ENCODE data around the gene LUC7L2.
"Not testable (repeated sequence)": the region's sequence is repeated elsewhere in the genome, so short reads cannot be mapped to it uniquely, and the experiment has no call there.

Gene LUC7L2

DNA sequence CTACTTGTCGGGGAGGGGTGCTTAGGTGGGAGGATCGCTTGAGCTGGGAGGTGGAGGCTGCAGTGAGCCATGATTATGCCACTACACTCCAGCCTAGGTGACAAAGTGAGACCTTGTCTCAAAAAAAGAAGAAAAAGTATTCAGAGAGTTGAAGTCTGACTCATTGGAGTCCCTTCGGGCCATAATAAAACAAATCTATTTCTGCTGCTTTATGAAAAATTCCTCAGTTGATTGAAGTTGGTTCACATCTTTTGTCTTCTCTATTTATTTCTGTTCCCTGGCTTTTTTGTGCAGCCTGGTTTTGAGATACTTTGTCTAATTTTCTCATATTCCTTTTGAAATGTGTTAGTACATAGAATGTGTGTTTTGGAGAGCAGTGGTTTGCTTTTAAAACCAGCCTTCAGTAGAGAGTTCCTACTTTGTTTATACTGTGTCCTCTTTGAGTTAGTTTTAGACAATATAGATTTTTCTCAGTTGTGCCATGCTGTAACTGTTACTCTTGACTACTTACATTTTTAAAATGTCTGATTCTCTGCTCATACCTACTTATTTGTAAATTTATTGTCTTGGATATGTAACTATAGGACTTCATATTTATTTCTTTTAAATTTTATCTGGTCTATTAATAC lies 36.7 kb downstream of the LUC7L2 start:
- no peak for DNase-seq (ENCODE audit: low read depth)

- DNase-seq (ENCODE audit: low read depth): no peak
Measured at GRCh38 chr7:139397192-139397591, 37.5 kb downstream of the LUC7L2 start.

DNA sequence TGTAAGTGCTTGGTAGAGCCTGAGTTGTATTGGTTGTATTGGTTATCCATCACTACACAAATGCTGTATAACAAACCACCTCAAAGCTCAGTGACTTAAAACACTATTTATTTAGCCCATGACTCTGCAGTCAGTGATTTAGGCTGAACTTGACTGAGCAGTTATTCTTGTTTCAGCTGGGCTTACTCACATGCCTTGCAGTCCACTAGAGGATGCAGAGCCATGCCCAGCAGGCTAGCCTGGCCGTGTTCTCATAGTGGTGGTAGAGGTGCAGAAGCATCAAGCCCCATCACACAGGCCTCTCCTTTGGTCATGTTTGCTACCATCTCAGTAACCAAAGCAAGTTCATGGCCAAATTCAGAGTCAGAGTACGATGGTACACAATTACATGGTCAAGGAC lies 43.9 kb downstream of the LUC7L2 start:
- no peak for DNase-seq (ENCODE audit: low read depth)

DNA sequence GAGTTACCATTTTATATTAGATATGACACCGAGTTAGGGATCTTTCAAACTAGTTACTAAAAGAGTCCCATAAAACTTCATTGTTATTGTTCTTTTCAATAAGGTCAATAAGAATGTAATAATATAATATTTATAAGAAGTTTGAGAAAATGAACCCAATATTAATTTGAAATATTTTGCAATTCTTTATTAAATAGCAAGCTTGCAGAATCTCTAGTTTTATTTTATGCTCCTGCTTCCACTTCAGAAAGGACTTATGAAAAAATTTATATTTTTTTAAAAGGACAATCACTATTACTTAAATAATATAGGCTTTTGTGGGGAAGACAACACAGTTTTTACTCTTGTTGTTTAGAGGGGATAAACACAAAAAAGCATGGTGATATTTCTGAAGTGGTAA lies 47.9 kb downstream of the LUC7L2 start:
- DNase-seq (ENCODE audit: low read depth): no peak

GRCh38 chr7:139414743-139415402 lies 55.2 kb downstream of the LUC7L2 start:
- DNase-seq (ENCODE audit: low read depth): not testable (repeated sequence)

DNA sequence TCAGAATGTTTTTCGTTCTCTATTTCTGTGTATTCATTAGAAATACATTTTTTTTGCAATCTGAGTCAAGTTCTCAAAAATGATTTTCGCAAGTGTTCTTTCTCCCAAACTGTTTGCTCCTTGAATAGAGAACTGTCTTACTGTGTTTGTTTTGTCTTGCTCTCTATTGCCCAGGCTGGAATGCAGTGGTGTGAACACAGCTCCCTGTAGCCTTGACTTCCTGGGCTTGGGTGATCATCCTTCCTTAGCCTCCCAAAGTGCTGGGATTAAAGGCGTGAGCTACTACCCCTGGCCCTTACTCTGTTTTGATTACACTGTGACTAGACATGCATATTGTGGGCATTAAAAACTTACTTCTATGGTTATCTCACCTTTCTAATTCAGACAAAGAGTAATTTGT lies 56.7 kb downstream of the LUC7L2 start:
- no peak for DNase-seq (ENCODE audit: low read depth)

DNA sequence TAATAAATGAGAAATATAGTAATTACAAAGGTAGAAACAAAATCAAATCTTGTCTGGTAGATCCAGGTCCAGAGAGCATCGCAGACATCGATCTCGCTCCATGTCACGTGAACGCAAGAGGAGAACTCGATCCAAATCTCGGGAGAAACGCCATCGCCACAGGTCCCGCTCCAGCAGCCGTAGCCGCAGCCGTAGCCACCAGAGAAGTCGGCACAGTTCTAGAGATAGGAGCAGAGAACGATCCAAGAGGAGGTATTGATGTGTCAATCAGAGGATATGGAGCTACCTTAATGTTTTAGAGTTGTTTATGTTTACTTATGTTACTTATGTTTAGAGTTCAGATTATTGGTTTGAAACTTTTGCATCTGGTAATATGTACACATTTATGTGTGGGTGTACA lies 57.8 kb downstream of the LUC7L2 start:
- no peak for DNase-seq (ENCODE audit: low read depth)

DNA sequence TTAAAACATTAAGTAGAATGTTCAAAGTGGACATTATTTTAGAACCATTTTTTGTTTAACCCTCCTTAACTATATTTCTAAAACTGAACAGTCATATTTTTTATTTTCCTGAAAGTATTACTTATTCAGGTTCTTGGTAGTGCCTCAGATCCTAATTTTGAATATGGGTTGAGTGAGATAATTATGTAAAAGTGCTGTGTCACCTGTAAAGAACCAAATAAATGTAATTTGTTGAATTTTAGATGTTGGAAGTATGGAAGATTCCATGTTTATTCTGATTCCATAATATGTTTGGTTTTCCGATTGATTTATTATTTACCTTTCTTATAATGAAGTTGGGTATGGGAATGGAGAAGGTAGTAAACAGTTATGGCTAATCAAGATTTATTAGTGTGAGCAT lies 61.4 kb downstream of the LUC7L2 start:
- no peak for DNase-seq (ENCODE audit: low read depth)

DNA sequence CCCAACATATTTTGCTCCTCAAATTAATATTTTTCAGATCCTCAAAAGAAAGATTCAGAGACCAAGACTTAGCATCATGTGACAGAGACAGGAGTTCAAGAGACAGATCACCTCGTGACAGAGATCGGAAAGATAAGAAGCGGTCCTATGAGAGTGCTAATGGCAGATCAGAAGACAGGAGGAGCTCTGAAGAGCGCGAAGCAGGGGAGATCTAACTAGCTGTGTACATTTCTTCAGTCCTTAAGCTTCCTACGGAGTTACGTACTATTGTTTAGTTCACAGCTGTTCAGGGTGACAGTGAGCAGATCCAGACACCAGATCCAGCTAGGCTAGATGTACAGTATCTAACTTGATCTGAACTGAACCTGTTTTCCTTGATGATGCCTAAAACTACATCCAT lies 62.4 kb downstream of the LUC7L2 start:
- no peak for DNase-seq (ENCODE audit: low read depth)

GRCh38 chr7:139423091-139423490 lies 63.4 kb downstream of the LUC7L2 start:
- DNase-seq (ENCODE audit: low read depth): no peak

DNA sequence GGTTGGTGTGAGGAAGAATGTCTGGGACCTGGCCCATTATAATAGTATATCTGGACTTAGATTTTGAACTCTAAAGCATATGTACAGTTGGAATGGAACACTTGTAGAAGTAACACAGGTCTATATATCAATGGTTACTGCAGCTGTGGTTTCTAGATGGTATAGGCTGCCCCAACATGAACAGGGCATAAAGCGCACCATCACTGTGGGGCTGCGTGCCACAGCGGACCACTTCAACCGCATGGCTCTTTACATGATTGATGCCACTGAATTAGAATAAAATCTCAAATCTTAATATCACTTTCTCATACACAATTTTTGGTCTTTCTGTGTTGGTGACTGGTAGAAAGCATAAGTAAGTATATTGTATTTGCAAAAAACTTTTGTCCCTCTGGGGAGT lies 64.3 kb downstream of the LUC7L2 start:
- no peak for DNase-seq (ENCODE audit: low read depth)

GRCh38 chr7:139425701-139426100 lies 66.0 kb downstream of the LUC7L2 start:
- not testable (repeated sequence) for DNase-seq (ENCODE audit: low read depth)

DNA sequence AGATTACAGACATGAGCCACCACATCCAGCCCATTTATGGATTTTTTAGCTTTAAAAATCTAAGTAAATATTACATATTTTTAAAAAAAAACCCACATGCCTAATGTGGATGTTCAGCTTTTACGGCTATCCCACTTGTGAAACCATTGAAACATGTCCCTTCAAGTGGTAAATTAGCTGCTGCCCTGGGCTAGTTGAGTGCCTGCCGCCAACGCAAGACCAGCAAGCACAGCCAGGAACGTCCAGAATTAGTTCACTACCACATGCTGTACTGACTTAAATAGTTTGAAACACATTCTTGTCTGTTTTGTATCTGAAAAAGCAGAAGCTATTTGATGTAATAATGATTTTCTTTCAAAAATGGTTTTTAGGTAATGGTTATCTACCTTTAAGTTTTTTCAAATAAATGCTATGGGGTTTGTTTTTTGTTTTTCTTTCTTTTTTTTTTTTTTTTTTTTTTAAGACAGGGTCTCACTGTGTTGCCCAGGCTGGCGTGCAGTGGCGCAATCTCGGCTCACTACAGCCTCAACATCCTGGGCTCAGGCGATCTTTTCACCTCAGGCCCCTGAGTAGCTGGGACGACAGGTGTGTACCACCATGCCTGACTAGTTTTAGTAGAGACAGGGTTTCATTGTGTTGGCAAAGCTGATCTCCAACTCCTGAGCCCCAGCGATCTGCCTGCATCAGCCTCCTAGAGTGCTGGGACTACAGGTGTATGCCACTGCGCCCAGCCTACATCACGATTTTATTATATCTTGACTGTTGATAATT lies 66.7 kb downstream of the LUC7L2 start:
- DNase-seq (ENCODE audit: low read depth): no peak

- DNase-seq (ENCODE audit: low read depth): no peak
Measured at GRCh38 chr7:139427029-139427420, 67.3 kb downstream of the LUC7L2 start.

GRCh38 chr7:139427788-139428187 lies 68.1 kb downstream of the LUC7L2 start:
- no peak for DNase-seq (ENCODE audit: low read depth)

- not testable (repeated sequence) for DNase-seq (ENCODE audit: low read depth)
Measured at GRCh38 chr7:139429735-139430134, 70.0 kb downstream of the LUC7L2 start.

DNA sequence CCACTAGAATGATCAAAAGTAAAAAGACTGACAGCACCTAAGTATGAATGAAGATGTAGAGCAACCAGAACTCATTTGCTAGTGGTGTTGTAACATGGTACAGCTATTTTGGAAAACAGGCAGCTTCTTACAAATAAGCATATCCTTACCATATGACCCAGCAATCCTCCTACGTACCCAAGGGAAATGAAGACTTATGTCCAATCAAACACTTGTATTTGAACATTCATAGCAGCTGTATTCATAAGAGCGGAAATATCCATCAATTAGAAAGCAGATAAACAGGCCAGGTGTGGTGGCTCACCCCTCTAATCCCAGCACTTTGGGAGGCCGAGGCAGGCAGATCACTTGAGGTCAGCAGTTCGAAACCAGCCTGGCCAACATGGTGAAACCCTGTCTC lies 70.7 kb downstream of the LUC7L2 start:
- DNase-seq (ENCODE audit: low read depth): no peak

GRCh38 chr7:139431010-139431409 lies 71.3 kb downstream of the LUC7L2 start:
- no peak for DNase-seq (ENCODE audit: low read depth)

- no peak for DNase-seq (ENCODE audit: low read depth)
Measured at GRCh38 chr7:139431459-139431858, 71.8 kb downstream of the LUC7L2 start.

DNA sequence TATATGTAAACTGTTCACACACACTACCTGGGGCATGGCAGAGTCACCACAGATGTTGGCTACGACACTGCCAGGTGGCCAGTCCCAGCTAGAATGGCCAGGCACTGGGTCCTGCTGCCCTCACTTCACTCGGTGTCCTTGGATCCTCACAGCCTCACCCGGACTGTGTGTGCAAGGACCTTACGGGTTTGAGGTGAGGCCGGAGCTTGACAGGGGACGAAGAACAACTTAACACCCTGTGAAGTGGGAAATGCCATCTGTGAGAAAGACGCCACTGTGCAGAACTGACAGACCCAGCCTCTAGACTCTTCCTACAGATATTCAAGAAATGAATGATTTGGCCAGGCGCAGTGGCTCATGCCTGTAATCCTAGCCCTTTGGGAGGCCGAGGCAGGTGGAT lies 77.1 kb downstream of the LUC7L2 start:
- DNase-seq (ENCODE audit: low read depth): no peak

- no peak for DNase-seq (ENCODE audit: low read depth)
Measured at GRCh38 chr7:139439375-139439774, 79.7 kb downstream of the LUC7L2 start.

DNA sequence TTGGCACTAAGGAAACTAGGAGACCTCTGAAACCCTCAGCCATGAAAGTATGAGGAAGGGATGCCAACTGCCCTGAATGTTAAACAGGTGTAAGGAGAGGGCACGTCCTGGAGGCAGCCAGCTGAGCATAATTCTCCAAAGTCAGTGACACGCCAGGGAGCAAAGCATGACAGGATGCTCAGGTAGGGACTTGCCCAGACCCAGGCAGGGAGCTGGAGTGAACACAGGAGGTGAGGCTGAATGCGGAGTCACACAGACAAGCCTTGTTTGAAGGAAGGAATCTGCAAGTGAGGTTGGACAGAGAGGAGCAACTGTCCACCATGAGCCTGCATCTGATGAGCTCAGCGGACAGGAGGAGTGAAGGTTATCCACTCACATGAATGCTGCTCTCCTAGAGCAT lies 82.3 kb downstream of the LUC7L2 start:
- no peak for DNase-seq (ENCODE audit: low read depth)

Data from stimulated activated CD8-positive, alpha-beta memory T cell treated with anti-CD3 and anti-CD28 coated beads, Interleukin-15, amount 100 ng/mL, for 1 hour (primary cell).